ENCODE results near the gene POU4F3. TPM values are rescaled to one million over a fixed set of nuclear protein-coding genes. Genes with fewer than 3 reads are reported as not detected.
A peak's percentile ranks its signal among the peaks of the same experiment; 100 is the strongest.

POU4F3 gene
- total RNA-seq, 2 experiments from 2014 or later = 0.13 TPM; not detected in 1

DNA sequence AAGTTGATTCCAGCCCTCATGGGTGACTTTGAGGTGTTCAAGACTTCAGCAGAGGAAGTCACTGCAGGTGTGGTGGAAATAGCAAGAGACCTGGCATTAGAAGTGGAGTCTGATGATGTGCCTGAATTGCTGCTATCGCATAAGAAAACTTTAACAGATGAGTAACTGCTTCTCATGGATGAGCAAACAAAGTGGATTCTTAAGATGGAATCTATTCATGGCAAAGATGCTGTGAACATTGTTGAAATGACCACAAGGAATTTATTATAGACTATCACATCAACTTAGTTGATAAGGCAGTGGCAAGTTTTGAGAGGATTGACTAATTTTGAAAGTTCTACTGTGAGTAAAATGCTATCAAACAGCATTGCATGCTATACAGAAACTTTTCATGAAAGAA, 17.1 kb upstream of the POU4F3 start:
- Mint-ChIP-seq H3K4me3 (no peak overlapping the region), H3K27ac (no peak overlapping the region), H3K27me3 (ENCODE audit: low read depth) (peaks cover 8% of the 10 kb centered on the region), H3K4me1 (ENCODE audit: low read depth) (no peaks in the 10 kb centered on the region), H3K9me3 (ENCODE audit: insufficient read depth) (no peaks in the 10 kb centered on the region), H3K36me3 (ENCODE audit: low read depth) (no peaks in the 10 kb centered on the region)
- no peak for ATAC-seq
- ChIA-PET POLR2A (no interaction called here), CTCF (no interaction called here)
- no peak for DNase-seq

DNA sequence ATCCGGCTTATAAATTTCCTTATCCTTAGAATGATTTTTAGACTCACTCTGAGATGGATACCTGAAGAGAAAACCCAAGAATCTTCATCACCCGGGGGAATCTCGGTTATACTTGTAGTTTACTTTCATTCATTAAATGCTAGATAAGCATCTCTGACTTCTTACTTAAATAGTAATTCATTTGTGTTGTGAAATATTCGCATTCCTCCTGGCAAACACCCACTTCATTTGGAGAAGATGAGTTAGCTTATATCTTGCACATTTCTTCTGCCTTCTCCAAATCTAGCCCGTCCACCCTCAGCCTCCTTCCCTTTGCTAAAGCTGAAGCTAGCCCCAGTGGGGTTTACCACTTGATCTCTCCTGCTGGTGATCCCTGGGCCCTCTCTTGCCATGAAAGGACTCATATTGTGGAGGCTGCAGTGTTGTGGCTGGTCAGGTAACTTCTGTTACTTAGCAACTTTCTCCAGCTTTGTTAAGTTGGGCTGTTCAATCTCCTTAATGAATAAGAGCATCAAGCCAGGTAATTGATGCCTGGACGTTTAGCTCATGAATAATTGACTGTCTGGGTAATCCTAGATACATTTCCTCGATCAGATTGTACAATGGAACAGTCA, 11.3 kb upstream of the POU4F3 start:
- ATAC-seq = no peak
- no peaks in the 10 kb centered on the region for H3K9me3 Mint-ChIP-seq (ENCODE audit: insufficient read depth)
- ChIA-PET POLR2A (interaction anchor here (0.6 kb wide), 1 partner anchor 61 kb away, joined by 3 read pairs; no protein-coding TSS in a partner anchor), CTCF (no interaction called here)
- H3K27me3 Mint-ChIP-seq (ENCODE audit: low read depth) = peaks cover 27% of the 10 kb centered on the region
- H3K4me1 Mint-ChIP-seq (ENCODE audit: low read depth) = no peaks in the 10 kb centered on the region
- H3K4me3 Mint-ChIP-seq = no peak overlapping the region
- no peak for DNase-seq
- no peak overlapping the region for H3K27ac Mint-ChIP-seq
- no peaks in the 10 kb centered on the region for H3K36me3 Mint-ChIP-seq (ENCODE audit: low read depth)

DNA sequence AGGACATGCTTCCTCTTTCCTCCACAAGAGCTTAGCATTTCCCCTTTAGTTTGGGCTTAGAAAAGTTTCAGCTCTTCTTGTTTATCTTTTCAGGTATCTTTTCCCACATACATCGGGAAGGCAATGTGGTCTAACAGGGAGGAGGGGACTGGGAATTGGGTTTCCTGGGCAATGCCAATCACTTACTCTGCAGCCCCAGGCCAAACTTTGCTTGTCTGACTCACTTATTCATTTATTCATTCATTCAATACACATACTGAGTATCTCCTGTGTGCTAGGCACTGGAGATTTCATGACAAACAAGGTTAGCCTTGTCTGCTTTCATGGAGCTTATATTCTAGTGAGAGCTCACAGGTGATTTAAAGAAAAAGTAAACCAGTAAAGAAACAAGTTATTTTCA, 10.7 kb upstream of the POU4F3 start:
- DNase-seq (no peak), ATAC-seq (no peak)
- Mint-ChIP-seq H3K4me3 (no peak overlapping the region), H3K27me3 (ENCODE audit: low read depth) (peaks cover 31% of the 10 kb centered on the region), H3K27ac (no peak overlapping the region), H3K9me3 (ENCODE audit: insufficient read depth) (no peaks in the 10 kb centered on the region), H3K36me3 (ENCODE audit: low read depth) (no peaks in the 10 kb centered on the region), H3K4me1 (ENCODE audit: low read depth) (no peaks in the 10 kb centered on the region)
- POLR2A ChIA-PET = no interaction called here
- CTCF ChIA-PET = no interaction called here

DNA sequence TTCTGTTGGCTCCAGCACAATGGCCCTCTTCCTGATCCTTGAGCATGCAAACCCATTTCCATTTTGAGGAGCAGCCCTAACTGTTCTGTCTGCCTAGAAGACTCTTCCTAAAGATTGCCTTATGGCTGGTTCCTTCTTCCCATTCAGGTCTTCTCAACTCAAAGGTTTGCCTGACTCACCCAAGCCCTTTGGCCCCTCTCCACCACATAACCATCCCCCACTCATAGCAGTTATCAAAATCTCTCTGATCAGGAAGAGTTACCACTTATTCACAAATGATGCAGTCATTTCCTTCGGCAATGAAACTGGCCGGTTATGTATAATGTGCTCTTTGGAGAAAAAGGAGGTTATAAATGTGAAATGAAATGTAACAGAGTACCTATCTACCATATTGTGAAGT, 8.9 kb upstream of the POU4F3 start:
- ChIA-PET POLR2A (no interaction called here), CTCF (no interaction called here)
- H3K27ac Mint-ChIP-seq = no peak overlapping the region
- ATAC-seq (no peak), DNase-seq (no peak)
- no peaks in the 10 kb centered on the region for H3K4me1 Mint-ChIP-seq (ENCODE audit: low read depth)
- no peak overlapping the region for H3K4me3 Mint-ChIP-seq
- H3K36me3 Mint-ChIP-seq (ENCODE audit: low read depth) = no peaks in the 10 kb centered on the region
- peaks cover 46% of the 10 kb centered on the region for H3K27me3 Mint-ChIP-seq (ENCODE audit: low read depth)
- H3K9me3 Mint-ChIP-seq (ENCODE audit: insufficient read depth) = no peaks in the 10 kb centered on the region

DNA sequence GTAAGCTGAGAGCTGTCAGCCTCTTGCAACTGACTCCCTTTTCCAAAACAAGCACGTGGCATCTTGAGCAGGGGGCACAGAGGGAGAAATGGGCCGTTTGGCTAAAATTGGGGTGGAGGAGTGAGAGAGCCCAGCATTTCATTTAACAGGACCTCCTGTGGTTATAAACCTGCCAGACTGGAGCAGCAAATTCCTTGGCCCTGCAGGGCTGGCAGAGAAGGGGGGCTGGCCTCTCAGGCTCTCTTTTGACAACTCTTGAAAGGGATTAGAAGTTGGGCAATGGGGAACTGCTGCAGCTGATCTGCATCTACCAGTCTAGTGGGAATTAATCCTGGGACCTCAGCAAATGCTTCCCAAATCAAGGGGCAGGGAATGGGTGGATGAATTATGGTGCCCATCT, 7.2 kb upstream of the POU4F3 start:
- Mint-ChIP-seq H3K36me3 (ENCODE audit: low read depth) (no peaks in the 10 kb centered on the region), H3K27ac (no peak overlapping the region), H3K4me1 (ENCODE audit: low read depth) (no peaks in the 10 kb centered on the region), H3K4me3 (no peak overlapping the region), H3K9me3 (ENCODE audit: insufficient read depth) (no peaks in the 10 kb centered on the region), H3K27me3 (ENCODE audit: low read depth) (peaks cover 60% of the 10 kb centered on the region)
- ChIA-PET POLR2A (no interaction called here), CTCF (no interaction called here)
- DNase-seq = no peak
- ATAC-seq = no peak

DNA sequence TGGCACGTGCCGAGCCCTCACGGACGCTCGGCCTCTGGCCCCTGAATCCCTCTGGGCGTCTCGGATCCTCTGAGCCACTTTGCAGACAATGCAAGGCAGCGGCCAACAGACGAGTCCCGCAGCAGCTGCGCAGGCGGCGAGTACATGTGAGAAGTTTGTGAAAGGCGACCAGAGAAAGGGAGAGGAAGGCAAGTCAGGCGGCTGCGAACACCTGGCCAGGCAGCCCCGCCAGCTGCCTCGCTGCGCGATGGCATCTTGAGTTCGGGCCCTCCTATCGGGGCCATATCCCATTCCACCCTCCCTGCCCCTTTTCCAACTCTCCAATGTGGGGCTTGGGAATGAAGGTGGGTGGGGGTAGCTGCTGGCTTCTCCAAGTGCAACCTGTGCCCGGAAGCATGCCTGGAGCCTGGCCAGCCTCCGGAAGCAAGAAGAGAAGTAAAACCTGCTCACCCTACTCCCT, 4.5 kb upstream of the POU4F3 start:
- ChIA-PET POLR2A (no interaction called here), CTCF (no interaction called here)
- Mint-ChIP-seq H3K9me3 (ENCODE audit: insufficient read depth) (no peaks in the 10 kb centered on the region), H3K27ac (no peak overlapping the region), H3K36me3 (ENCODE audit: low read depth) (peaks cover under 1% of the 10 kb centered on the region), H3K4me1 (ENCODE audit: low read depth) (peaks cover 3% of the 10 kb centered on the region), H3K27me3 (ENCODE audit: low read depth) (peaks cover 77% of the 10 kb centered on the region), H3K4me3 (no peak overlapping the region)
- ATAC-seq = no peak
- DNase-seq = no peak

DNA sequence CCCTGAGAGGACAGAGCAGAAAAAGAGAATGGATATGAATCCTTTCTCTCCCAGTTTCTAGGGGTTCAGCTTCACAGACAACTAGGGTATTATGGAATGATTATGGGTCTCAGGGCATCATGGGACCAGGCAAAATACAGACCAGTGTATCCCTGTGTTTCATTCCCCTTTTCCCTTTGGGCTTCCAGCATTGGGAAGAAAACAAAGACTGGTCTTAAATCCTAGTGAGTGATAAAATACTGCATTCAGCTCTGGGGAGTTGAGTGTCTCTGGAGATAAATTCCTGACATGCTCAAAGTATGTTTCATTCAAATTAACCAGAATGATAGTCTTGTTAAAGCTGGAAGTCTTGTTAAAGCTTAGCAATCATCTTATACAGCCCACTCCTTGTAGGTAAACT, 2.4 kb upstream of the POU4F3 start:
- Mint-ChIP-seq H3K27ac (no peak overlapping the region), H3K4me3 (no peak overlapping the region), H3K4me1 (ENCODE audit: low read depth) (peaks cover 6% of the 10 kb centered on the region), H3K27me3 (ENCODE audit: low read depth) (peaks cover 81% of the 10 kb centered on the region), H3K9me3 (ENCODE audit: insufficient read depth) (no peaks in the 10 kb centered on the region), H3K36me3 (ENCODE audit: low read depth) (peaks cover 10% of the 10 kb centered on the region)
- POLR2A ChIA-PET = no interaction called here
- DNase-seq = no peak
- ATAC-seq = no peak
- CTCF ChIA-PET = no interaction called here

DNA sequence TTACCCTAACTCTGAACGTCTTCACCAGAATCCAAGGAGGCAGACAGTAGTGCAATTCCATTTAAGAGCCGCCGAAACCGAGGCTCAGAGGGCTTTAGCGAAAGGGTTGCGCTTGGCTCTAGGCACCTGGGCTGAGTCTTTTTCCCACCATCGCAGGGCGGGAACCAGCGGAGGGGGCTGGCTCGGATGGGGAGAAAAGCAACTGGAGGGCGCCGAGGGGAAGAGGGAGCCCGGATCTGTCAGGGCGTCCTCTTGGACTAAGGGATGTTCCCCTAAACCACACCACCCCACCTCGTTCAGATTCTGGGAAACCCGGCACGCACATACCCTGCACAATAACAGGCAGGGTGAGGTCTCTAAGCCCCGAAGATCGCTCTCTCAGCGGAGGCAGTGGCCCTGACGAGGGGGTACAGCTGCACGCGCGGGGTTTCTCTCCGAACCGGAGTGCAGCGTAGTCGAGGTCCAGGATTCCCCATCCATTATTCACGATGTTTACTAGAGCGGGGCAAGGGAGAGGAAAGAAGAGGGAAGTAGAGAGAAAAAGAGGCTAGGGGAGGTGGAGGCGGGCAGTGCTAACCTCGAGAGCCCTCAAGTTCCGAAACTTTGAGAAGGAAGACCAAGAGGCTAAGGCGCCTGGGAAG, 1.3 kb upstream of the POU4F3 start:
- Mint-ChIP-seq H3K27ac (no peak overlapping the region), H3K27me3 (ENCODE audit: low read depth) (peaks cover 88% of the 10 kb centered on the region), H3K36me3 (ENCODE audit: low read depth) (peaks cover 10% of the 10 kb centered on the region), H3K4me1 (ENCODE audit: low read depth) (peaks cover 6% of the 10 kb centered on the region), H3K9me3 (ENCODE audit: insufficient read depth) (no peaks in the 10 kb centered on the region), H3K4me3 (no peak overlapping the region)
- ChIA-PET POLR2A (no interaction called here), CTCF (no interaction called here)
- no peak for ATAC-seq
- DNase-seq = no peak

DNA sequence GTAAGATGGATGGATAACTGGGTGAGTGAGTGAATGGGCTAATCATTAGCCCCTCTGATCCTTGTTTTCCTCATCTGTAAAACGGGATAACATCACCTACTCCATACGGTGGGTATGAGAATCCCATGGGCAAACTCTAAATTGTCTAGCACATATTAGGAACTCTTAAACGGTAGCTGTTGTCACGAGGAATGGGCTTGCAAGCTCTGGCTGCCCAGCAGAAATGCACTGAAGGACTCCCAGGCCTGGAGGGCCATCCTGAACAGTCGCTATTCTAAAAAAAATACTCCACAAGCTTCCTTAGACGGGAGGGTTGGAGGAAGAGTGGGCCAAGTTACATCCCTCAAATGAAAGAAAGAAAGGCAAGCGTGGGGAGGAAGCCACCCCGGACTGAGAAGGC, 711 bp upstream of the POU4F3 start:
- POLR2A ChIA-PET = no interaction called here
- Mint-ChIP-seq H3K27me3 (ENCODE audit: low read depth) (peaks cover 89% of the 10 kb centered on the region), H3K36me3 (ENCODE audit: low read depth) (peaks cover 10% of the 10 kb centered on the region), H3K4me3 (no peak overlapping the region), H3K27ac (peak overlapping the region; percentile 67), H3K9me3 (ENCODE audit: insufficient read depth) (no peaks in the 10 kb centered on the region), H3K4me1 (ENCODE audit: low read depth) (peaks cover 6% of the 10 kb centered on the region)
- no peak for DNase-seq
- ATAC-seq = no peak
- CTCF ChIA-PET = no interaction called here

DNA sequence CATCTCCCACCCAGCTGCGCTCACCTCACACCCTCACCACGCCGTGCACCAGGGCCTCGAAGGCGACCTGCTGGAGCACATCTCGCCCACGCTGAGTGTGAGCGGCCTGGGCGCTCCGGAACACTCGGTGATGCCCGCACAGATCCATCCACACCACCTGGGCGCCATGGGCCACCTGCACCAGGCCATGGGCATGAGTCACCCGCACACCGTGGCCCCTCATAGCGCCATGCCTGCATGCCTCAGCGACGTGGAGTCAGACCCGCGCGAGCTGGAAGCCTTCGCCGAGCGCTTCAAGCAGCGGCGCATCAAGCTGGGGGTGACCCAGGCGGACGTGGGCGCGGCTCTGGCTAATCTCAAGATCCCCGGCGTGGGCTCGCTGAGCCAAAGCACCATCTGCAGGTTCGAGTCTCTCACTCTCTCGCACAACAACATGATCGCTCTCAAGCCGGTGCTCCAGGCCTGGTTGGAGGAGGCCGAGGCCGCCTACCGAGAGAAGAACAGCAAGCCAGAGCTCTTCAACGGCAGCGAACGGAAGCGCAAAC, 1.1 kb downstream of the POU4F3 start:
- ChIA-PET CTCF (no interaction called here), POLR2A (no interaction called here)
- H3K4me3 Mint-ChIP-seq = no peak overlapping the region
- H3K4me1 Mint-ChIP-seq (ENCODE audit: low read depth) = peaks cover 9% of the 10 kb centered on the region
- H3K27me3 Mint-ChIP-seq (ENCODE audit: low read depth) = peaks cover 91% of the 10 kb centered on the region
- no peak for ATAC-seq
- no peak for DNase-seq
- peak overlapping the region; percentile 30 for H3K27ac Mint-ChIP-seq
- H3K36me3 Mint-ChIP-seq (ENCODE audit: low read depth) = peaks cover 10% of the 10 kb centered on the region
- H3K9me3 Mint-ChIP-seq (ENCODE audit: insufficient read depth) = no peaks in the 10 kb centered on the region

DNA sequence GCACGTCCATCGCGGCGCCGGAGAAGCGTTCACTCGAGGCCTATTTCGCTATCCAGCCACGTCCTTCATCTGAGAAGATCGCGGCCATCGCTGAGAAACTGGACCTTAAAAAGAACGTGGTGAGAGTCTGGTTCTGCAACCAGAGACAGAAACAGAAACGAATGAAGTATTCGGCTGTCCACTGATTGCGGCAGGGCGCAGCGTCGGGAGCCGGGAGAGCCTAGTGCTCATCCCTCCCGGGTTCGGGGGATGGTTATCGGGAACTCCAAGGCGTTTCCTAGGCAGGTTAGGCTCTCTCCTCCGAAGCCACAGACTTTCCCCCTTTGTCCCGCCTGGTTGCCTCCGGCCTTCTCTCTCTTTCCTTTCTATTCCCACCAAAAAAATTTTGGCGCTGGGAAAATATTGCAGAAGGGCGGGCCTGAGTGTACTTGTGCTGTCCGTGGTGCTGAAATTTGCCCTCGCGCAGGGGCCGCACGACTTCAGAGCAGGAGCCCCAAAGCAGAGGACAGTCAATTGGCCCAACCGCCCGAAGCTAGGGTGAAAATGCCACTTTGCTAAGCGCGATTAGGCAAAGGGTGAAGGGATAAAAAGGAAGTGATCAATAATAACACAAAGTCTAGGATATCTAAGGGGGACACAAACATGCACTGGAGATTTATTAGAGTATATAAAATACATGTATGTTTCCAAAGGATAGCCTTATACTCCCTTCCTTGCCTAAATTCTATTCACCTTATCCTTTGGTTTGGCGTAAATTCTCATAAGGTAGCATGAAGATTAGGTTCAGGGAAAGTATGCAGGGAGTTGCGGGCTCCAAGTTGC, 1.8 kb downstream of the POU4F3 start:
- peaks cover 91% of the 10 kb centered on the region for H3K27me3 Mint-ChIP-seq (ENCODE audit: low read depth)

DNA sequence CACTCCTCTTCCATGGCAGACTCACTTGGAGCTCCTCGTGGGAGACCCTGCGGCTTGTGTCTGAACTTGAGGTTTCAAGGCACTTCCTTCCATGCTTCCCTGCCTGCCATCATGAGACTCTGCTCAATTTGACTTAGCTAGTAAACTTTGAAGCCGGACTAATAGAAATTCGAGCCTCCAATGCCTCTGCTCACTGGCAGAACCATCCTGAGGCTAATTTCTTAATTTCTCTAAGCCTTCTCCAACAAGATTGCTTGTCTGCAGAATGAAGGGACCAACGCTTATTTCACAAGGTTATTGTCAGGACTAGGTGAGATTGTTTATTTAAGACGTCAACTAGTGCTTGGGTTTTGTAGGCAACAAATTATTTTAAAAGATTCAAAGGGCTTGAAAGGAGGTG, 3.2 kb downstream of the POU4F3 start:
- Mint-ChIP-seq H3K9me3 (ENCODE audit: insufficient read depth) (no peaks in the 10 kb centered on the region), H3K36me3 (ENCODE audit: low read depth) (peaks cover 11% of the 10 kb centered on the region), H3K4me3 (no peak overlapping the region), H3K4me1 (ENCODE audit: low read depth) (peaks cover 14% of the 10 kb centered on the region), H3K27ac (no peak overlapping the region), H3K27me3 (ENCODE audit: low read depth) (peaks cover 93% of the 10 kb centered on the region)
- ATAC-seq = no peak
- ChIA-PET POLR2A (no interaction called here), CTCF (no interaction called here)
- DNase-seq = no peak

More for the DNA sequence above, 1.8 kb downstream of the POU4F3 start:
- H3K4me3 Mint-ChIP-seq = peak overlapping the region; percentile 32
- peak overlapping the region; percentile 30 for H3K27ac Mint-ChIP-seq
- no peaks in the 10 kb centered on the region for H3K9me3 Mint-ChIP-seq (ENCODE audit: insufficient read depth)
- peaks cover 13% of the 10 kb centered on the region for H3K4me1 Mint-ChIP-seq (ENCODE audit: low read depth)
- POLR2A ChIA-PET = no interaction called here
- ATAC-seq (no peak), DNase-seq (peak; percentile 70)
- CTCF ChIA-PET = no interaction called here
- peaks cover 11% of the 10 kb centered on the region for H3K36me3 Mint-ChIP-seq (ENCODE audit: low read depth)
